Stimulated activated CD4-positive, alpha-beta T cell treated with anti-CD3 and anti-CD28 coated beads, Interleukin-15, amount 100 ng/mL, for 24 hours (primary cell): ENCODE data around the gene EMC1.
"Not testable (repeated sequence)": the region's sequence is repeated elsewhere in the genome, so short reads cannot be mapped to it uniquely, and the experiment has no call there.

Experiments
- DNase-seq: peaks from one replicate; pipeline ENCODE4 v3.0.0-alpha.2; 2020

The EMC1 gene

DNA sequence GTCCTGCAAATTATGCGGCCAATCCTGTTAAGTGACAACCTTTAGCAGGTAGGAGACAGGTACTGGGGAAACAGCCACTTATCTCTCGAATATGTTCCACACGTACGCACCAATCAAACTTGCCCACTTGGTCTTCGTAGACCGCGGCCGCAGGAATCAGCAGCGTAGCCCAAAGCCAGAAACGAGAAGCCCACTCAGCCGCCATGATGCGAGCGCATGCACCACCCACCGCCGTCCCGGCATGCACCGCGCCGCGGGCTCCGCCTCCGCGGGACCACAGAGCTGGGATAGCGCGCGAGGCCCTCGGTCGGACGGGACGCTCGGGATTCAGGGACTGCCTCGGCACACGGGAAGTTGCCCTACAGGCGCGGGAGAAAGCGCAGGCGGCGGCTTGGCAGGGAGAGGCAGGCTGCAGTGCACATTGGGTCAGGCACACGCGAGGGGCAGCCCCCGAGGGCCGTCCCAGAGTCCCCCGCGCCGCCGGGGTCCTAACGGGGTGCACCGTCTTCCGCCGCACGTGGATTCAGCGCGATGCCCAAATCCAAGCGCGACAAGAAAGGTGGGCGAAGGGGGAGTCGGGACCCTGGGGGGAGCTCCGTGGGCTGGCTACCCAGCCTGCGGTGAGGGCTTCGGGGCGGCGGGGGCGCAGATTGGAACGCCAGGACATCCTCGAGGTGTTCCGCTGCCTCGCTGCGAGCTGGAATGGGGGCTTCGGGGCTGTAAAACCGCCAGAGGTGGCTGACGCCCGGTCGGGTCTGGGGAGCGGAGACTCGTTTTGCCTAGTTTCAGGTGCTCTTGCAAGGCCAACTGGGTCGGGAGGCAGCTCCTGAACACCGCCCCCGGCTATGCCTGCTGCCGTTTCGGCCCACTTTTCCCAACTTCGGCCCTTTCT, at the start of gene EMC1, which contains the start of gene MRTO4:
TSS of gene EMC1 (minus strand) at position 220 of the 892 bp plus-strand sequence. CDS start at position 205, 15 bp downstream.
TSS of gene MRTO4 (plus strand) at position 501 of the 892 bp plus-strand sequence. CDS start at position 532, 31 bp downstream.
- DNase-seq: peak; percentile 95

DNA sequence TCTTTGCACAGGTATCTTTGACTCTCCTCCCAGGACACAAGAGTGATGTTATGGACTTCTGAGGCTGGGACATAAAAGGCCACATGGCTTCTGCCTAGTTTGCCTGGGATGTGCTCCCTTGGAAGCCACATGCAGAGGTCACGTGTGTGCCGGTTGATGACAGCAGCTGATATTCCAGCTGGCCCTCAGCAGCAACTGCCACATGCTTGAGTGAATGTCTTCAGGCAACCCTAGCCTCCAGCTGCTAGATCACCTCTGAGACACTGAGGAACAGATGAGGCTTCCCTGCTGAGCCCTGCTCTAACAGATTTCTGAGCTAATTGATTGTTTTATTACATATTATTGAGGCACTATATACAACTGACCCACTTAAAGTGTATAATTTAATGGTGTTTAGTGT, 48.9 kb upstream of the EMC1 start:
- DNase-seq: no peak

DNA sequence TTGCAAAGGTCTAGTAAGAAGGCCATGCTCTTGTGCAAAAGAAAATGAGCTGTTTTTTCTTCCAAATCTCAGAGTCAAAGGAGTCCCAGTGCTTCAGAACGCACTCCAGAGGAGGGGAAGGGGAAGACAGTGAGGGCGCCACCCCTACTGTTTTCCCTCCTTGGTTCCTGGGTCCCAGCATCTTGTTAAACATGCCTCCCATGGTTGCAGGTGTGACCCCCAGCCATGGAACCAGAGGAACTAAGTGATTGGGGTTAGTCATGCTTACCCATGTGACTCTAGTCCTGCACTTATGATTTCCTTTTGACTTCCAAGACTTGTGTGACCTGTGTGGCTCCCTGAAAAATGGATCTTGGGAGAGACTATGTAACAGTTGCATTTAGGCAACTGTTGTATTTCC, 43.3 kb upstream of the EMC1 start:
- DNase-seq: no peak

DNA sequence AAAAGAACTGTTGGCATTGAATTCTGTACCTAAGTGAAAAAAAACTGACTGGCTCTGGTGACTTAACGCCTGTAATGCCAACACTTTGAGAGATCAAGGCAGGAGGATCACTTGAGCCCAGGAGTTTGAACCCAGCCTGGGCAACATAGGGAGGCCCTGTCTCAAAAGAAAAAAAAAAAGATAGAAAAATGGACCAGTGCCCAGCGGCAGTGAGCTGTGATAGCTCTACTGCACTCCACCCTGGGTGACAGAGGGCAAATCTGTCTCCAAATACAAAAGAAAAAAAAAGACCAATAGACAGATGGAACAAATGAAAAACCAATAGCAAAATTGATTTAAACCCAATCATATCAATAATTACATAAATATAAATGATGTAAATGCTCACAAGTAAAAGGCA, 37.9 kb upstream of the EMC1 start:
- no peak for DNase-seq

DNA sequence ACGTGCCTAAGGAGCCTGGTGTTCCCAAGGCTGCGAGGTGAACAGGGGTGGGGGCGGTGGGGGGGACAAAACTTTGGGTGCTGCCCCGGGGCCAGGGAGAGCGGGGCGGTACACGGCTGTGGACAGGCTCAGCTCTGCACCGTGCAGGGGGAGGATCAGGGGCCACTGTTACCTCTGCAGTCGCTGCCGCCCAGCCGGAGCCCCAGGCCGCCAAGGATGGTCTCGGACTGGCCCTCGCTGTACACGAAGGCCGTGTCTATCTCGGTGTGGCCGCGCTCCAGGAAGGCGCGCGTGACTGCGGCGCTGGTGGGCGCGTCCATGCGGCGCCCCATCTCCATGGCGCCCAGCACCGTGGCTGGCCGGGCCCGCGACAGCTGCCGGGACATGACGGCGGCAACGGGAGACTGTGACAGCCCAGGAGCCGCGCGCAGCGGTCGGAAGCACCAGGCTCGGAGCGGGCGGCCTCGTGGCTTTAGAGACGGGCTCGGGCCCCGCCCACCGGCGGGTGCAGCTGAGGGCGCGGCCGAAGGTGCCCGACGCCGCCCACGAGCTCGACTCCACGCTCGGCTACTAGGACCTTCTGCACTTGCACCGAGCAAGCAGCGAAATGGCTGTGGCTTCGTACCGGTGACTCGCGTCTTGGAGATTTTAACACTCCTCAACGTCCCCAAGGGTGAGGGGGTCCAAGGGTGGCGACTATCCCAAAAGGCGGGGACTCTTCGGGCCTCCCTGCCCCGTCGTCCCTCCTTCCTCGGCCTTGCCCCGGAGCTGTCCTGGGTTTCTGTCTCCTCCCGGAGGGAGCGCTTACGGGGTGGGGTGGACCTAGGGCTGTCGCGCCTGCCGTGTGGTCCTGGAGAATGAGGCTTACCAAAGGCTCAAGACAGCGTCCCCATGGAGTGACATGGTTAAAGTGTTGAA, 37.3 kb upstream of the EMC1 start, which contains the start of gene AKR7A3:
TSS of gene AKR7A3 (minus strand) at position 447 of the 918 bp plus-strand sequence. CDS start at position 386, 61 bp downstream.
- DNase-seq: peak; percentile 82

DNA sequence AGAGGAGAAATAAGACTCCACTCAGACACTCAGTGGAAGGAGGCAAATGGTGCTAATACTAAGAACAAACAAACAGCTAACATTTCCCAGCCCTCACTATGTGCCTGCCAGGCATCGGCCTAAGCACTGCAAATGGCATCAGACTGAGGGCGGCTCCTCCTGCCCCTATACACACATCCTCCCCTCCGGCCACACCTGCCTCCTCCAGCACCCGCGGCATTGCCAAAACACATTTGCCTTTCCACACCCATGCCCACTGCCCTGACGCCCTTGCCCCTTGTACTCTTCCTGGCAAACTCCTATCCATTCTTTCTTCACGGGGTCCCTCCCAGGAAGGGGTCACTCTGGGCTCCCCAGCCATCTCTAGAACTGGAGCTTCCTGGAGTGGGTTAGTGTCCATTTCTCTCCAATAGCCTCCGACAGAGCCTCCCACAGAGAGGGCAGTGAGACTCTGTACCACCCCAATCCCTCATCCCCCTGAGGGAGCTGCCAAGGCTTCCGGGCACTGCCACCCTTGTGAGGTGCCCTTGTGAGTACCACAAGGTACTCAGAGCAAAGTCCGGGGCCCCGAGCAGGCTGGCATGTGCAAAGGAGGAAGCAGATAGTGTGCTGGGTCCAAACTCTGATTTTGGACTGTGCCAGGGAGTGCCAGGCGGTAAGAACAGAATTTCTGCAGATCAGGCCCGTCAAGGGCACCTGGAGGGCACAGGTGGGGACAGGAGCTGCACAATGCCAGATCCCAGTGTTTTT, 36.3 kb upstream of the EMC1 start:
- no peak for DNase-seq

DNA sequence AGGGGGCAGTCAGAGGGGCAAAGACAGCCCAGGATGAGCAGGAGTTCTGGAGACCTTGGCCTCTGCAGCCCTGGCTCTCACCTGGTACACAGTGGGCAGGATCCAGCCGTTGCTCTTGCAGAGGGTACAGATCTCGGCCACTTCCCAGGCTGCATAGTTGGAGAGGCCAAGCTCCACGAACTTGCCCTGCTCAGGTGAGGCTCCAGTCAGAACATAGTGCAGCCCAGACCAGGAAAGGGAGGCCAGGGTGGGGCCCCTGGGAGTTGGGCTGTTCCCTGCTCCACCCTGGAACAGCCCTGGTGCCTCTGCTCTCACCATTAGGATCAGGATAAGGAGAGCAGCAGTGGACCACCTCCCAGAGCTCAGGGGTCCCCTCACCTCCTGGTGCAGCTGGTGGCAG, 34.5 kb upstream of the EMC1 start:
- not testable (repeated sequence) for DNase-seq

DNA sequence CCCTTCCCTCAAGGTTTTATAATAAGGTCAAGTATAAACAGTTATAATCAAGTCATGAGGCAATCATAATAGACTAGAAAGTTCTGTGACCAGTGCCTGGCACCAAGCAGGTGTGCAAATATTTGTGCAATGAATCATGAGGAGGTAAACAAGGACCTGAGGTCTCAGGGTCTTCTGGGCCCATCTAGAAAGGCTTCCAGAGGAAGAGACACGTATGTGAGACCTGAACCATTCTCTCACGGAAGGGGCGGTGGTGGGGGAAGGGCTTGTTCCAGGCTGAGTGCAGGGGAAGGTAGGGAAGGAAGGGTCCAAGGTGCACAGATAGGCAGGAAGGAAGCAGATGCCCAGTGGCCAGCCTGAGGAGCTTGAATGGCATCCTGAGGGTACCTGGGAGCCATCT, 34.0 kb upstream of the EMC1 start:
- not testable (repeated sequence) for DNase-seq

DNA sequence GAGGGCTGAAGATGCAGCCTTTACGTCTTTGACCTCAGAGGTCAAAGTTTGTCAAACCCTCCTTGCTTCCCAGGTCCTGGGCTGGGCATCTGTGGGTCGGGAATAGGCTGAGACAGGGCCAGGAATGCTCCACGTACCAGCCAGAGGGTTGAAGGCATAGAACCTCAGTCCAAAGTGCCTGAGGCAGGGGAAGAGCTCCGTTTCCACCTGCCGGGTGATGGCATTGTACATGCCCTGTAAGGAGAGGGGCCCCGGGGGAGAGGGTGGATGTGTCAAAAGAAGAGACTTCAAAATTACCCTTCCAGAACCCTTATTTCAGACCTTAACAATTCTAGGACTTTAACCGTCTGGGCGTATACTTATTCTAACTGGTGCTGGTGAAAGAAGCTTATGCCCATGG, 33.6 kb upstream of the EMC1 start:
- no peak for DNase-seq

DNA sequence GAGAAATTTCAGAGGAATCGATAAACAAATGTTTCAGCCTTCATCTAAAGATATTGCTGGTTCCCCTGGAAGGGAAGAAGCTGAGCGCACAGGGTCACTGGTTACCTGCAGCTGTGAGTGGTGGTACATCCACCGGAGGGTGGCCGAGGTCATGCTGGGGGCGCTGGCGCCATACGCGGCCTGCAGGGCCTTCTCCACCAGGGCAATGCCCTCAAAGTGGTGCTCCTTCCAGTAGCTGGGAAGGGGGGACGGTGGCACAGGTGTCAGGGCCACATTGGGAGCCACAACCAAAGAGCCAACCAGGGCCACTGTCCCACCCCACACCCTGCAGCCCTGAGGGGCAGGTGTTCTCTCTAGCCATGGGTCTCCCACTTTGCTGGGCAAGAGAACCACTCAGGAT, 32.6 kb upstream of the EMC1 start:
- DNase-seq: no peak

DNA sequence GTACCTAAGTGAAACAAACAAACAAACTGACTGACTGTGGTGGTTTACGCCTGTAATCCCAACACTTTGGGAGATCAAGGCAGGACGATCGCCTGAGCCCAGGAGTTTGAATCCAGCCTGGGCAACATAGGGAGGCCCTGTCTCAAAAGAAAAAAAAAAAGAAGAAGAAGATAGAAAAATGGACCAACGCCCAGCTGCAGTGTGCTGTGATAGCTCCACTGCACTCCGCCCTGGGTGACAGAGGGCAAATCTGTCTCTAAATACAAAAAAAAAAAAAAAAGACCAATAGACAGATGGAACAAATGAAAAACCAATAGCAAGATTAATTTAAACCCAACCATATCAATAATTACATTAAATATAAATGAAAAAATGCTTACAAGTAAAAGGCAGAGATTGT, 23.3 kb upstream of the EMC1 start:
- DNase-seq: no peak

DNA sequence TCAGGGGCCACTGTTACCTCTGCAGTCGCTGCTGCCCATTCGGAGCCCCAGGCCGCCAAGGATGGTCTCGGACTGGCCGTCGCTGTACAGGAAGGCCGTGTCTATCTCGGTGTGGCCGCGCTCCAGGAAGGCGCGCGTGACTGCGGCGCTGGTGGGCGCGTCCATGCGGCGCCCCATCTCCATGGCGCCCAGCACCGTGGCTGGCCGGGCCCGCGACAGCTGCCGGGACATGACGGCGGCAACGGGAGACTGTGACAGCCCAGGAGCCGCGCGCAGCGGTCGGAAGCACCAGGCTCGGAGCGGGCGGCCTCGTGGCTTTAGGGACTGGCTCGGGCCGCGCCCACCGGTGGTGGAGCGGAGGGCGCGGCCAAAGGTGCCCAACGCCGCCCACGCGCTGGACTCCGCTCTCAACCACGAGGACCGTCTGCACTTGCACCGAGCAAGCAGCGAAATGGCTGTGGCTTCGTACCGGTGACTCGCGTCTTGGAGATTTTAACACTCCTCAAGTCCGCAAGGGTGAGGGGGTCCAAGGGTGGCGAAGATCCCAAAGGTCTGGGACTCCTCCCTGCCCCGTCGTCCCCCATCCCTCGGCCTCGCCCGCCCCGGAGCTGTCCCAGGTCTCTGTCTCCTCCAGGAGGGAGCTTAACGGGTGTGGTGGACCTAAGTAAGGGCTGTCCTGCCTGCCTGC, 22.7 kb upstream of the EMC1 start:
- not testable (repeated sequence) for DNase-seq

DNA sequence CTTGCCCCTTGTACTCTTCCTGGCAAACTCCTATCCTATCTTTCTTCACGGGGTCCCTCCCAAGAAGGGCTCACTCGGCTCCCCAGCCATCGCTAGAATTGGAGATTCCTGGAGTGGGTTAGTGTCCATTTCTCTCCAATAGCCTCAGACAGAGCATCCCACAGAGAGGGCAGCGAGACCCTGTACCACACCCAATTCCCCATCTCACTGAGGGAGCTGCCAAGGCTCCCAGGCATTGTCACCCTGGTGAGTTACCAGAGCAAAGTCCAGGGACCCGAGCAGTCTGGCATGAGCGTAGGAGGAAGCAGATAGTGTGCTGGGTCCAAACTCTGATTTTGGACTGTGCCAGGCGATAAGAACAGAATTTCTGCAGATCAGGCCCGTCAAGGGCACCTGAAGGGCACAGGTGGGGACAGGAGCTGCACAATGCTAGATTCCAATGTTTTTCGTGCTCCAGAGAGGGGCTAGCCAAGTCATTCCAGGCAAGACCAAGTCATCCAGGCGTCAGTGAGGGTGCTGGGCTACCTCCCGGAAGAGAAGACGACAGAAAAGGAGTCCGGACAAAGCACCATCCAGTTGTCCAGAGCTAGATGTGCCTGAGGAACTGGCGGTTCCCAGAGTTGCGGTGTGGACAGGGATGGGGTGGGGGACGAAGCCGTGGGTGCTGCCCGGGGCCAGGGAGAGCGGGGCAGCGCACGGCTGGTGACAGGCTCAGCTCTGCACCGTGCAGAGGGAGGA, 22.0 kb upstream of the EMC1 start:
- DNase-seq: no peak

DNA sequence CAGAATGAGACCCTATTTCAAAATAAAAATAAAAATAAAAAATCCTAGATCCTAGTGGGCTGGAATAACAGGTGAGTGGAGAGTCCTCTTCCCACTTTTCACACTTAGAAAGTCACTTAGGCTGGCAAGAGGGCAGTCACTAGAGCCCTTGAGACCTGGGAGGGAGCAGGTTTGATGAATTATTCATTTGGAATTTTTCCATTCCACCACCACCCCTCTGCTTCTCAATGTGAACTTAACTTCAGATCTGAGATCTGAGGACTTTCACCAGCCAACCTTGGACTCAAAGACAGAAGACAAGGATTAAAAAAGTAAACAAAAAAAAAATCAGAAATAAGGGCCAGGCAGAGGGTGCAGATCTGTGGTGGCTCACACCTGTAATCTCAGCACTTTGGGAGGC, 20.7 kb upstream of the EMC1 start:
- DNase-seq: no peak

DNA sequence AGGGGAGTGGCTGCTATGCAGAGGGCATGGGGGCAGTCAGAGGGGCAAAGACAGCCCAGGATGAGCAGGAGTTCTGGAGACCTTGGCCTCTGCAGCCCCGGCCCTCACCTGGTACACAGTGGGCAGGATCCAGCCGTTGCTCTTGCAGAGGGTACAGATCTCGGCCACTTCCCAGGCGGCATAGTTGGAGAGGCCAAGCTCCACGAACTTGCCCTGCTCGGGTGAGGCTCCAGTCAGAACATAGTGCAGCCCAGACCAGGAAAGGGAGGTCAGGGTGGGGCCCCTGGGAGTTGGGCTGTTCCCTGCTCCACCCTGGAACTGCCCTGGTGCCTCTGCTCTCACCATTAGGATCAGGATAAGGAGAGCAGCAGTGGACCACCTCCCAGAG, 19.0 kb upstream of the EMC1 start:
- not testable (repeated sequence) for DNase-seq

DNA sequence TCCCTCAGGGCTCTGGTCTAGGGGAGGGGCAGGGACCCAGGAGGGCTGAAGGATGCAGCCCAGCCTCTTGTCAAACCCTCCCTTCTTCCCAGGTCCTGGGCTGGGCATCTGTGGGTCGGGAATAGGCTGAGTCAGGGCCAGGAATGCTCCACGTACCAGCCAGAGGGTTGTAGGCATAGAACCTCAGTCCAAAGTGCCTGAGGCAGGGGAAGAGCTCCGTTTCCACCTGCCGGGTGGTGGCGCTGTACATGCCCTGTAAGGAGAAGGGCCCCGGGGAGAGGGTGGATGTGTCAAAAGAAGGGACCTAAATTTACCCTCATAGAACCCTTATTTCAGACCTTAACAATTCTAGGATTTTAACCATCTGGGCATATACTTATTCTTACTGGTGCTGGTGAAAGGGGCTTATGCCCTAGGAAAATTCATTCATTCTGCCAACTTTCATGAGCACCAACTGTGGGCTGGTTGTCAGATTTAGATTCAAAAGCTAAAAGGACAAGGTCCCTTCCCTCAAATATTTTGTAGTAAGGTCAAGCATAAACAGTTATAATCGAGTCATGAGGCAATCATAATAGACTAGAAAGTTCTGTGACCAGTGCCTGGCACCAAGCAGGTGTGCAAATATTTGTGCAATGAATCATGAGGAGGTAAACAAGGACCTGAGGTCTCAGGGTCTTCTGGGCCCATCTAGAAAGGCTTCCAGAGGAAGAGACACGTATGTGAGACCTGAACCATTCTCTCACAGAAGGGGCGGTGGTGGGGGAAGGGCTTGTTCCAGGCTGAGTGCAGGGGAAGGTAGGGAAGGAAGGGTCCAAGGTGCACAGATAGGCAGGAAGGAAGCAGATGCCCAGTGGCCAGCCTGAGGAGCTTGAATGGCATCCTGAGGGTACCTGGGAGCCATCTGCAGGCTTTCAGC, 18.4 kb upstream of the EMC1 start:
- DNase-seq: not testable (repeated sequence)

DNA sequence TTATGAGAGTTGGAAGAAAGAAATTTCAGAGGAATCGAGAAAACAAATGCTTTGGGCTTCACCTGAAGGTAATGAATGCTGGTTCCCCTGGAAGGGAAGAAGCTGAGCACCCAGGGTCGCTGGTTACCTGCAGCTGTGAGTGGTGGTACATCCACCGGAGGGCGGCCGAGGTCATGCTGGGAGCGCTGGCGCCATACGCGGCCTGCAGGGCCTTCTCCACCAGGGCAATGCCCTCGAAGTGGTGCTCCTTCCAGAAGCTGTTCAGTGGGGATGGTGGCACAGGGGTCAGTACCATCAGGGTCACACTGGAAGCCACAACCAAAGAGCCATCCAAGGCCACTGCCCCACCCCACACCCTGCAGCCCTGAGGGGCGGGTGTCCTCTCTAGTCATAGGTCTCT, 17.1 kb upstream of the EMC1 start:
- no peak for DNase-seq

DNA sequence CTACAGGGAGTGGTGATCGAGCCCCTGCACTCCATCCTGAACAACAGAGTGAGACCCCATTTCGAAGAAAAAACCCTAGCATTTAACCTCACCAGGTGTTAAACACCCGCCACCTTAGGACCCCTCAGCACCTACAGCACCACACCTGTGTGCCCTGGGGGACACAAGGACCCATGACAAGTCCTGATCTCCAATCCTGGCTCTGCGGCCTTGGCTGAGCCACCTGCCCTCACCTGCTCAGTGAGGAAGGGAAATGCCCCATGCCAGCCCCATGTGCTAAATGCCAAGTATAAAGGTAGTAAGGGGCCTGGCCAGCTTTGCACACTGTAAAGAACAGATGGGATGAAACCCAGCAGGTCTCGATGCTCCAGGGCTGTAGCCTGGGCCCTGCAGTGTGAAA, 11.4 kb upstream of the EMC1 start:
- no peak for DNase-seq

DNA sequence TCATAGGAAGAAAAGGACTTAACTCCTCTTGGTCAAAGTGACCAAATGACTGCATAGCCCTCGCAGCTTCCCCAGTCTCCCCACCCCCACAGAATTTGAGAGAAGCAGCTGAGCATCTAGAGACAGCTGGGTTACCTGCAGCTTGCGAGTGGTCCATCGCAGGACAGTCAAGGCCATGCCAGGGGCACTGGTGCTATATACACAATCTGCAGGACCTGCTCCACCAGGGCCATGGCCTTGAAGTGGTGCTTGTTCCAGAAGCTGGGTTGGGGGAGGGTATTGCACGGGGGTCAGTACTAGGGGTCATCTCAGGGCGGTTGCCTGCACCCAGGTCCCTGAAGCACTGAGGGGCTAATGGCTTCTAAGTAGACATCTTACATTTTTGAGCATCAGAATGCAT, 10.7 kb upstream of the EMC1 start:
- DNase-seq: no peak
